NCI-H2081 (cell line): Measurements from ENCODE around the gene UBE2E2.
A peak's percentile ranks its signal among the peaks of the same experiment; 100 is the strongest.

Source experiments
- DNase-seq, 2 experiments: peaks; one replicate each; lab custom pipeline; 2025; lab: John Stamatoyannopoulos, UW

The UBE2E2 gene

GRCh38 chr3:23440416-23441294 is 237.5 kb downstream of the UBE2E2 start:
- DNase-seq, result no peak

- no peak for DNase-seq
These were observed 239.7 kb downstream of the UBE2E2 start for GRCh38 chr3:23442598-23443383.

- no peak for DNase-seq
These were observed 241.3 kb downstream of the UBE2E2 start for GRCh38 chr3:23444386-23444785.

GRCh38 chr3:23446301-23446700 is 243.2 kb downstream of the UBE2E2 start:
- no peak for DNase-seq

- DNase-seq, result no peak
These were observed 245.9 kb downstream of the UBE2E2 start for GRCh38 chr3:23448998-23449537.

GRCh38 chr3:23450051-23450450 is 246.9 kb downstream of the UBE2E2 start:
- no peak for DNase-seq

- DNase-seq, result no peak
These were observed 247.7 kb downstream of the UBE2E2 start for GRCh38 chr3:23450806-23451205.

- no peak for DNase-seq
These were observed 249.3 kb downstream of the UBE2E2 start for GRCh38 chr3:23452408-23452807.

- DNase-seq, result no peak
These were observed 252.0 kb downstream of the UBE2E2 start for GRCh38 chr3:23455084-23455483.

GRCh38 chr3:23455775-23456174 is 252.6 kb downstream of the UBE2E2 start:
- DNase-seq, result no peak

- no peak for DNase-seq
These were observed 254.6 kb downstream of the UBE2E2 start for GRCh38 chr3:23457697-23458096.

GRCh38 chr3:23459465-23459864 is 256.3 kb downstream of the UBE2E2 start:
- DNase-seq, result peak in 1 of 2 experiments; percentile 1

GRCh38 chr3:23459889-23460546 is 256.9 kb downstream of the UBE2E2 start:
- no peak for DNase-seq

- no peak for DNase-seq
These were observed 257.9 kb downstream of the UBE2E2 start for GRCh38 chr3:23461069-23461468.

- no peak for DNase-seq
These were observed 260.7 kb downstream of the UBE2E2 start for GRCh38 chr3:23463791-23464190.

- DNase-seq, result no peak
These were observed 262.4 kb downstream of the UBE2E2 start for GRCh38 chr3:23465569-23465968.

GRCh38 chr3:23468203-23468602 is 265.1 kb downstream of the UBE2E2 start:
- DNase-seq, result no peak

GRCh38 chr3:23474580-23475357 is 271.6 kb downstream of the UBE2E2 start:
- DNase-seq, result no peak

GRCh38 chr3:23475446-23475845 is 272.3 kb downstream of the UBE2E2 start:
- DNase-seq, result no peak

- DNase-seq, result no peak
These were observed 275.9 kb downstream of the UBE2E2 start for GRCh38 chr3:23479026-23479425.

- DNase-seq, result no peak
These were observed 276.6 kb downstream of the UBE2E2 start for GRCh38 chr3:23479615-23480328.
